GM19395 (cell line): ENCODE measurements around the gene ADGRV1.

Experiments used
- ATAC-seq: cut with Tn5 transposase; IDR thresholded peaks from one replicate; pipeline ENCODE4 v1.9.1; 2021; ENCODE audit warnings: mild to moderate bottlenecking, moderate library complexity; ENCODE audit not compliant: unreplicated experiment

Gene ADGRV1

GRCh38 chr5:90865180-90865579 lies 306.6 kb downstream of the ADGRV1 start:
- ATAC-seq: no peak

GRCh38 chr5:90866333-90866732 lies 307.7 kb downstream of the ADGRV1 start:
- peak; percentile 73 for ATAC-seq

GRCh38 chr5:90866915-90867731 lies 308.5 kb downstream of the ADGRV1 start:
- ATAC-seq: no peak

- no peak for ATAC-seq
Observed at GRCh38 chr5:90868799-90869198, 310.2 kb downstream of the ADGRV1 start.

- ATAC-seq: no peak
Observed at GRCh38 chr5:90871391-90871991, 312.9 kb downstream of the ADGRV1 start.

- no peak for ATAC-seq
Observed at GRCh38 chr5:90873033-90873517, 314.5 kb downstream of the ADGRV1 start.

GRCh38 chr5:90874066-90874465 lies 315.5 kb downstream of the ADGRV1 start:
- no peak for ATAC-seq

GRCh38 chr5:90875456-90875855 lies 316.9 kb downstream of the ADGRV1 start:
- ATAC-seq: no peak

- ATAC-seq: no peak
Observed at GRCh38 chr5:90876366-90876765, 317.8 kb downstream of the ADGRV1 start.

GRCh38 chr5:90877049-90877448 lies 318.5 kb downstream of the ADGRV1 start:
- ATAC-seq: no peak

GRCh38 chr5:90878081-90878480 lies 319.5 kb downstream of the ADGRV1 start:
- ATAC-seq: no peak

GRCh38 chr5:90878549-90879196 lies 320.1 kb downstream of the ADGRV1 start:
- ATAC-seq: no peak

- ATAC-seq: no peak
Observed at GRCh38 chr5:90881626-90882150, 323.1 kb downstream of the ADGRV1 start.

GRCh38 chr5:90882448-90882847 lies 323.9 kb downstream of the ADGRV1 start:
- no peak for ATAC-seq

GRCh38 chr5:90885180-90885868 lies 326.7 kb downstream of the ADGRV1 start:
- no peak for ATAC-seq

- ATAC-seq: no peak
Observed at GRCh38 chr5:90886381-90886780, 327.8 kb downstream of the ADGRV1 start.

GRCh38 chr5:90888511-90889324 lies 330.1 kb downstream of the ADGRV1 start:
- ATAC-seq: no peak

GRCh38 chr5:90889325-90889600 lies 330.7 kb downstream of the ADGRV1 start:
- no peak for ATAC-seq

- no peak for ATAC-seq
Observed at GRCh38 chr5:90890180-90890579, 331.6 kb downstream of the ADGRV1 start.

GRCh38 chr5:90894866-90895420 lies 336.3 kb downstream of the ADGRV1 start:
- no peak for ATAC-seq
